ENCODE measurements around the gene WWOX. TPM values are rescaled to one million over a fixed set of nuclear protein-coding genes. Genes with fewer than 3 reads are reported as not detected.

Gene WWOX
- total and polyA plus RNA-seq, 2 of the 4 experiments (the other 2 are of a cell fraction): 2.7 to 5.4 TPM

DNA sequence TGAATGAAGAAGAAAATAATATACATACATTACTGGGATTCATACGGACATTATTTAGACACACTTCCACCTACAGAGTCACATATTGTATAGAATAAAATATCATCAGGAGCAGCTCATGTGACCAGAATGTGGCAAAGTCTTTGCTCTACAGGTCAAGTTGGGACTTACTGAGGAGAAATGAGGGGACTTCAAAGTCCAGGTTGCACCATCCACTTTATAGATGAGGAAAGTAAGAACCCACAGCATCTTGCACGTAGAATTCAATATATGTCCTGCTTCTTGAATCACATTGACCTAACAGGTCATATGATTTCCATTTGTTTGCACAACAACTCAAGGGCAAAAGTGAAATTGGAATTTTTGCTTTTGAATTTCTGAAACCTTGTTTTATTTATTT, 524.3 kb downstream of the WWOX start:
- Histone ChIP-seq H3K4ac (ENCODE audit: low read depth, low read length) (no peak overlapping the region), H3K27me3 (ENCODE audit: control insufficient read depth, insufficient read depth, low read length) (no peaks in the 10 kb centered on the region), H2BK5ac (ENCODE audit: low read depth, low read length, poor library complexity, severe bottlenecking) (no peak overlapping the region), H3K27ac (ENCODE audit: insufficient read depth, low read length) (no peak overlapping the region), H4K5ac (ENCODE audit: low read depth, low read length) (no peak overlapping the region), H3K4me2 (ENCODE audit: low read depth, low read length) (no peak overlapping the region), H2BK15ac (ENCODE audit: low read depth, low read length) (no peak overlapping the region), H3K4me1 (ENCODE audit: control insufficient read depth, insufficient read depth, low read length) (no peaks in the 10 kb centered on the region), H2AK5ac (ENCODE audit: low read depth, low read length) (no peak overlapping the region), H3K4me3 (ENCODE audit: insufficient read depth, low read depth, low read length) (no peak overlapping the region), H3K79me1 (ENCODE audit: low read depth in 1 of 2, low read length in 2 of 2) (no peaks in the 10 kb centered on the region), H4K8ac (ENCODE audit: low read depth in 2 of 2, low read length in 2 of 2) (no peak overlapping the region), H3K9ac (ENCODE audit: low read depth, low read length) (no peak overlapping the region), H3K9me3 (ENCODE audit: control insufficient read depth, insufficient read depth, low read length) (peaks cover 19% of the 10 kb centered on the region), H2BK20ac (ENCODE audit: low read depth, low read length) (no peak overlapping the region), H3K9me1 (ENCODE audit: insufficient read depth, low read length) (no peaks in the 10 kb centered on the region), H2BK120ac (ENCODE audit: low read depth, low read length) (no peak overlapping the region), H4K20me1 (ENCODE audit: insufficient read depth, low read length) (no peaks in the 10 kb centered on the region), H3K18ac (ENCODE audit: low read depth, low read length) (no peak overlapping the region), H2AK9ac (replicated peaks; ENCODE audit: low read depth, low read length, poor library complexity) (no peak overlapping the region), H4K91ac (ENCODE audit: insufficient read depth, low read depth, low read length) (no peak overlapping the region), H3K14ac (replicated peaks; ENCODE audit: low read depth, low read length) (no peak overlapping the region), H3K23ac (ENCODE audit: low read depth, low read length) (no peak overlapping the region), H3K56ac (ENCODE audit: extremely low read depth, insufficient read depth, low read length) (no peak overlapping the region), H3K36me3 (ENCODE audit: control insufficient read depth, insufficient read depth, low read length) (no peaks in the 10 kb centered on the region), H2AFZ (replicated peaks; ENCODE audit: low read length, poor library complexity) (no peak overlapping the region)
- no peak for DNase-seq
- no peak for ATAC-seq (ENCODE audit: low read depth)
- no peak for TF ChIP-seq CEBPB (IDR thresholded peaks at IDR 0.05; ENCODE audit: low read depth, low read length)
- TF ChIP-seq SMC3 (IDR thresholded peaks at IDR 0.05; ENCODE audit: low read depth, low read length): no peak
- TF ChIP-seq MAFK (IDR thresholded peaks at IDR 0.05; ENCODE audit: low read depth, low read length): no peak
- no peak for TF ChIP-seq POLR2A (IDR thresholded peaks at IDR 0.05; ENCODE audit: low read depth, low read length)
- no peak for TF ChIP-seq MXI1 (IDR thresholded peaks at IDR 0.05; ENCODE audit: borderline replicate concordance, low read depth, low read length)
- no peak for TF ChIP-seq MAZ (IDR thresholded peaks at IDR 0.05; ENCODE audit: borderline replicate concordance, low read depth, low read length)
- TF ChIP-seq FOS (IDR thresholded peaks at IDR 0.05; ENCODE audit: low read depth, low read length): no peak
- no peak for TF ChIP-seq RFX5 (IDR thresholded peaks at IDR 0.05; ENCODE audit: low read depth, low read length)
- no peak for TF ChIP-seq NFE2L2 (IDR thresholded peaks at IDR 0.05; ENCODE audit: low read depth, low read length)
- TF ChIP-seq, protein P1, sequence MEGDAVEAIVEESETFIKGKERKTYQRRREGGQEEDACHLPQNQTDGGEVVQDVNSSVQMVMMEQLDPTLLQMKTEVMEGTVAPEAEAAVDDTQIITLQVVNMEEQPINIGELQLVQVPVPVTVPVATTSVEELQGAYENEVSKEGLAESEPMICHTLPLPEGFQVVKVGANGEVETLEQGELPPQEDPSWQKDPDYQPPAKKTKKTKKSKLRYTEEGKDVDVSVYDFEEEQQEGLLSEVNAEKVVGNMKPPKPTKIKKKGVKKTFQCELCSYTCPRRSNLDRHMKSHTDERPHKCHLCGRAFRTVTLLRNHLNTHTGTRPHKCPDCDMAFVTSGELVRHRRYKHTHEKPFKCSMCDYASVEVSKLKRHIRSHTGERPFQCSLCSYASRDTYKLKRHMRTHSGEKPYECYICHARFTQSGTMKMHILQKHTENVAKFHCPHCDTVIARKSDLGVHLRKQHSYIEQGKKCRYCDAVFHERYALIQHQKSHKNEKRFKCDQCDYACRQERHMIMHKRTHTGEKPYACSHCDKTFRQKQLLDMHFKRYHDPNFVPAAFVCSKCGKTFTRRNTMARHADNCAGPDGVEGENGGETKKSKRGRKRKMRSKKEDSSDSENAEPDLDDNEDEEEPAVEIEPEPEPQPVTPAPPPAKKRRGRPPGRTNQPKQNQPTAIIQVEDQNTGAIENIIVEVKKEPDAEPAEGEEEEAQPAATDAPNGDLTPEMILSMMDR (conservative IDR thresholded peaks at IDR 0.05; ENCODE audit: low read depth, low read length): no peak
- no peak for TF ChIP-seq BHLHE40 (IDR thresholded peaks at IDR 0.05; ENCODE audit: low read depth, low read length)
- no peak for TF ChIP-seq RAD21 (IDR thresholded peaks at IDR 0.05; ENCODE audit: low read length)
- TF ChIP-seq, protein P2, sequence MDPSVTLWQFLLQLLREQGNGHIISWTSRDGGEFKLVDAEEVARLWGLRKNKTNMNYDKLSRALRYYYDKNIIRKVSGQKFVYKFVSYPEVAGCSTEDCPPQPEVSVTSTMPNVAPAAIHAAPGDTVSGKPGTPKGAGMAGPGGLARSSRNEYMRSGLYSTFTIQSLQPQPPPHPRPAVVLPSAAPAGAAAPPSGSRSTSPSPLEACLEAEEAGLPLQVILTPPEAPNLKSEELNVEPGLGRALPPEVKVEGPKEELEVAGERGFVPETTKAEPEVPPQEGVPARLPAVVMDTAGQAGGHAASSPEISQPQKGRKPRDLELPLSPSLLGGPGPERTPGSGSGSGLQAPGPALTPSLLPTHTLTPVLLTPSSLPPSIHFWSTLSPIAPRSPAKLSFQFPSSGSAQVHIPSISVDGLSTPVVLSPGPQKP (IDR thresholded peaks at IDR 0.05; ENCODE audit: borderline replicate concordance, low read depth, low read length): no peak
- TF ChIP-seq, protein P3, sequence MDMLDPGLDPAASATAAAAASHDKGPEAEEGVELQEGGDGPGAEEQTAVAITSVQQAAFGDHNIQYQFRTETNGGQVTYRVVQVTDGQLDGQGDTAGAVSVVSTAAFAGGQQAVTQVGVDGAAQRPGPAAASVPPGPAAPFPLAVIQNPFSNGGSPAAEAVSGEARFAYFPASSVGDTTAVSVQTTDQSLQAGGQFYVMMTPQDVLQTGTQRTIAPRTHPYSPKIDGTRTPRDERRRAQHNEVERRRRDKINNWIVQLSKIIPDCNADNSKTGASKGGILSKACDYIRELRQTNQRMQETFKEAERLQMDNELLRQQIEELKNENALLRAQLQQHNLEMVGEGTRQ (IDR thresholded peaks at IDR 0.05; ENCODE audit: low read depth, low read length): no peak
- TF ChIP-seq CHD1 (IDR thresholded peaks at IDR 0.05; ENCODE audit: low read depth, low read length): no peak
- no peak for TF ChIP-seq RCOR1 (IDR thresholded peaks at IDR 0.05; ENCODE audit: insufficient replicate concordance, low read length)
- POLR2A ChIA-PET (ENCODE audit: unreplicated experiment): no interaction called here
- CTCF ChIA-PET: no interaction called here
- no TSS peak for BruUV-seq (replicated peaks)
- intact Hi-C loops (cut with micrococcal nuclease) (no loop called here), dilution Hi-C loops (cut with HindIII; ENCODE audit: low sequenced_read_pairs, unreplicated experiment) (no loop called here), in situ Hi-C loops (cut with MboI; ENCODE audit: low sequenced_read_pairs) (no loop called here)
- no CpG with 5 or more reads among the region's 2 CpGs for WGBS, 2 experiments (ENCODE audit: extremely low coverage in 2 of 2, insufficient read length in 1 of 2)
